GM23248 (cell line): ENCODE results near the gene KIAA2012.

ENCODE experiments used
- EZH2 ChIP-seq: fragments of 200-600 bp; sonication (generic); IDR thresholded peaks from 2 replicates; pipeline ENCODE4 v1.6.1; 2018; ENCODE audit warnings: antibody characterized with exemption, mild to moderate bottlenecking; ENCODE audit not compliant: insufficient read depth, poor library complexity, severe bottlenecking
- EZH2phosphoT487 ChIP-seq: fragments of 200-600 bp; sonication (generic); IDR thresholded peaks from 2 replicates; pipeline ENCODE4 v1.6.1; 2018; ENCODE audit warnings: antibody characterized with exemption, moderate library complexity, mild to moderate bottlenecking, low read depth; ENCODE audit not compliant: insufficient read depth

GRCh38 chr2:202024871-202025270, 48.2 kb upstream of the KIAA2012 start:
- no peak for TF ChIP-seq EZH2
- no peak for TF ChIP-seq EZH2phosphoT487
